ENCODE data around the gene NFU1. TPM values are rescaled to one million over a fixed set of nuclear protein-coding genes. Genes with fewer than 3 reads are reported as not detected.

Gene NFU1
- total RNA-seq, 1 experiment from 2014 or later, result 35.1 TPM

GRCh38 chr2:69482471-69482870 lies 45.2 kb upstream of the NFU1 start:
- Histone ChIP-seq H3K27ac (no peak overlapping the region), H3K9me3 (ENCODE audit: insufficient read depth, low read depth) (no peaks in the 10 kb centered on the region), H3K4me2 (no peak overlapping the region), H3K4me3 (no peak overlapping the region), H3K27me3 (ENCODE audit: insufficient read depth, low read depth) (no peaks in the 10 kb centered on the region), H3K36me3 (ENCODE audit: low read depth) (no peaks in the 10 kb centered on the region), H3F3A (ENCODE audit: insufficient read depth, low read depth) (no peaks in the 10 kb centered on the region), H4K20me1 (ENCODE audit: insufficient read depth) (no peaks in the 10 kb centered on the region), H3K4me1 (replicated peaks; ENCODE audit: insufficient read depth) (no peaks in the 10 kb centered on the region), H3K79me2 (ENCODE audit: low read depth) (no peaks in the 10 kb centered on the region), H3K9me2 (ENCODE audit: insufficient read depth) (no peaks in the 10 kb centered on the region), H2AFZ (no peak overlapping the region)
- intact Hi-C loops (cut with micrococcal nuclease; ENCODE audit: unreplicated experiment), result no loop called here
- TF ChIP-seq EZH2 (IDR thresholded peaks at IDR 0.05; ENCODE audit: low read depth) (no peak), CTCF (conservative IDR thresholded peaks at IDR 0.05) (no peak)
- POLR2A ChIA-PET (ENCODE audit: unreplicated experiment), result no interaction called here
- no peak for DNase-seq
- CTCF ChIA-PET, result interaction anchor here (0.7 kb wide), 1 partner anchor 343 kb away, joined by 5 read pairs; no protein-coding TSS in a partner anchor
- BruUV-seq (replicated peaks), result no TSS peak

- Histone ChIP-seq H3K4me1 (replicated peaks; ENCODE audit: insufficient read depth) (no peaks in the 10 kb centered on the region), H3K79me2 (ENCODE audit: low read depth) (no peaks in the 10 kb centered on the region), H3K9me3 (ENCODE audit: insufficient read depth, low read depth) (no peaks in the 10 kb centered on the region), H3F3A (ENCODE audit: insufficient read depth, low read depth) (no peaks in the 10 kb centered on the region), H3K36me3 (ENCODE audit: low read depth) (no peaks in the 10 kb centered on the region), H3K9me2 (ENCODE audit: insufficient read depth) (no peaks in the 10 kb centered on the region), H3K4me3 (no peak overlapping the region), H3K4me2 (no peak overlapping the region), H3K27me3 (ENCODE audit: insufficient read depth, low read depth) (no peaks in the 10 kb centered on the region), H3K27ac (no peak overlapping the region), H4K20me1 (ENCODE audit: insufficient read depth) (no peaks in the 10 kb centered on the region), H2AFZ (no peak overlapping the region)
- intact Hi-C loops (cut with micrococcal nuclease; ENCODE audit: unreplicated experiment), result no loop called here
- no TSS peak for BruUV-seq (replicated peaks)
- TF ChIP-seq CTCF (conservative IDR thresholded peaks at IDR 0.05), result no peak
- TF ChIP-seq EZH2 (IDR thresholded peaks at IDR 0.05; ENCODE audit: low read depth), result no peak
- ChIA-PET POLR2A (ENCODE audit: unreplicated experiment) (no interaction called here), CTCF (no interaction called here)
- no peak for DNase-seq
Observed at GRCh38 chr2:69481421-69481820, 44.2 kb upstream of the NFU1 start.

GRCh38 chr2:69477627-69478026 lies 40.4 kb upstream of the NFU1 start:
- Histone ChIP-seq H3F3A (ENCODE audit: insufficient read depth, low read depth) (no peaks in the 10 kb centered on the region), H4K20me1 (ENCODE audit: insufficient read depth) (no peaks in the 10 kb centered on the region), H3K27me3 (ENCODE audit: insufficient read depth, low read depth) (no peaks in the 10 kb centered on the region), H3K9me2 (ENCODE audit: insufficient read depth) (no peaks in the 10 kb centered on the region), H3K27ac (no peak overlapping the region), H3K79me2 (ENCODE audit: low read depth) (no peaks in the 10 kb centered on the region), H3K4me1 (replicated peaks; ENCODE audit: insufficient read depth) (no peaks in the 10 kb centered on the region), H3K9me3 (ENCODE audit: insufficient read depth, low read depth) (no peaks in the 10 kb centered on the region), H3K4me3 (no peak overlapping the region), H2AFZ (no peak overlapping the region), H3K4me2 (no peak overlapping the region), H3K36me3 (ENCODE audit: low read depth) (peaks cover 7% of the 10 kb centered on the region; the same call in 1 of the 2 replicates)
- DNase-seq, result no peak
- ChIA-PET CTCF (interaction anchor here (0.7 kb wide), 1 partner anchor 145 kb away, joined by 3 read pairs; no protein-coding TSS in a partner anchor), POLR2A (ENCODE audit: unreplicated experiment) (no interaction called here)
- intact Hi-C loops (cut with micrococcal nuclease; ENCODE audit: unreplicated experiment), result no loop called here
- BruUV-seq (replicated peaks), result no TSS peak
- no peak for TF ChIP-seq EZH2 (IDR thresholded peaks at IDR 0.05; ENCODE audit: low read depth)
- TF ChIP-seq CTCF (conservative IDR thresholded peaks at IDR 0.05), result no peak

Data from PC-9 (cell line).